GM19025 (cell line): ENCODE measurements around the gene ZNF618.

Experiments
- ATAC-seq: cut with Tn5 transposase; IDR thresholded peaks from one replicate; pipeline ENCODE4 v1.9.1; 2021; ENCODE audit warnings: mild to moderate bottlenecking, low read depth, moderate library complexity; ENCODE audit not compliant: unreplicated experiment

The ZNF618 gene

DNA sequence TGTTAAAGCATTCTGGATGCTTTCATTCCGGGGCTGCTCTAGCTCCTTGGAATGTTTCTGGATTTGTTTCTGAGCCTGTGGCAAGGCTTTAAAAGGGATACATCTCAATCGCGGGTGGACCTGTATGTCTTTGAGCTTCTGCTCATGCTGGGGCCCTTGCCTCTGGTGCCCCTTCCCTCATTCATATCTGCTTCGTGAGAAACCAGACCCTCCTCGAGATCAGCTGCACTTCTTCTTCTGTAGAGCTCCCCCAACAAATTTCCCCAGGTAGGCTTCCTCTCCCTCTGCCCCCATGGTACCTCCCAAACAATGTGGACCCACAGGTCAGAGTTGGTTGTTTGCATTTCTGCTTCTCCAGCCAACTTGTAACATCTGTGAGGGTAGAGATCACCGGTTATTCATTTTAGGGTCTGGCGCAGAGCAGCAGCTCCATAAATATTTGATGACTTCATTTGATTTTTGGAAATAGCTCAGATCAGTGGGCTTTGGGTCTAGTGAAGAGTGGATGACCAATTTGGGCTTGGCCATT, 6.6 kb downstream of the ZNF618 start:
- no peak for ATAC-seq

DNA sequence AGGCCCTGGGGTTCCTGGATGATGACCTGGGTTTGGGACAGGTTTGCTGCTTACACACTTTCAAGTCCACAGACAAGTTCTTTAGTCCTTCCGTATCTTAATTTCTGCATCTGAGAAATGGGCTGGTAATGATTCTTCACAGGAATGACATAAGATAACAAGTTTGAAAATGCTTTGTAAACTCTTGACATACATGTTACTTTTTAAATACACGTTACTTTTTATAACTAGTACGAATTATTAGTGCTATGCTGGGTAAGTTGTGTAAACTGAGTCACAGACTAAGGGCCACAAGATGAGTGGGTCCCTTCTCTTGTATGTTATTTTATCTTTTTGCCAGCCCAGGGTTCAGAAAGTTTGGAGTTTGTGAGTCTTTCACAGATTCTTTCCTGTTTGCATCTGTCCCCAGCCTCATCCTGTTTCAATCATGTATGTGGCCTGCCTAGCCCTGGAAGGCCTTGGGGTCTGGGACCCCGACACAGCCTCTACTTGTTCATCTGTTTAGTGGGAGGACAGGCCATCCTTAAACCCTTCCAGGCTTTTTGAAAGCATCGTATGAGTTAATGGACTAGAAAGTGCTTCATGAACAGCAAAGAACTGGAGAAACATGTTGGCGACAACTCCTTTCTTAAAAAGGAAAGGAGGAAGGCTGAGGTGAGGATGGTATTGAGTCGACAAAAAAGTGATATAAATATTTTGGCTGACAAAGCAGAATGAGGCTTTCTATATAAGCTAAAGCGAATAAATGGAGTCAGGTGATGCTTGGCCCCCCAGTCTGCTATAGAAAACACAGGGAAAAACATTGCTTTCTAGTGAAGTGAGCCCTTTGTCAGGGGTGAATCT, 9.3 kb downstream of the ZNF618 start:
- ATAC-seq: no peak

DNA sequence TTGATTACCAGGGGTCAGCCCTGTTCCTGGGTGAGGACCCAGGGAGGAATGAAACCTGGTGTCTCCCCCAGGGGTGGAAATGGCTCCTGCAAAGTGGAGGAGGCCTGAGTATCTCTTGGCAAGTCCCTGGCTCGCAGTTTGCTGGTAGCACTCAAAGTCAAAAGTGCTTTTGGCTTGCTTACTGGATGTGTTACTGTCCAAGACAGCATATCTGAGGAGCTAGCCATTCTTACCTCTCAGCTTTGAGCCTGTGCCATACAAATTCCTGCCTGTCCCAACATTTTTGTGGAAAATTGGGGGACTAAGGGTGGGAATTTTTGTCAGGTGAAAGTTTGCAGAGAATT, 9.9 kb downstream of the ZNF618 start:
- ATAC-seq: no peak

DNA sequence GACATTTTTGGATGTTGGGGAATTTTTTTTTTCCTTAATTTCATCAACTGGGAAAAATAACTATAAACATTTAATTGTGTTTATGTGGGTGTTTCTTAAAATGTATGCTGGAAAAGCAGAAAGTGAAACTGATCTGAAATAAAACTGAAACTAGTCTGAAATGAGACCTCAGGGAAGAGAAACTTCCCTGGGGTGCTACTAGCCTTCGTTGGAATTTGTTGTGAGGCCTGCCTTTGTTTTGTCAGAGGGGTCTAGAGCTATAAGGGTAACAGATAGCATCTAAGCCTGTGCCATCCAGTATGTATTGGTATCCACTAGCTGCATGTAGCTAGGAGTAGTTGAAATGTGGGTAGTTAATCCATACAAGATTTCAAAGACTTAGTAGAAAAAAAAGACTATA, 10.4 kb downstream of the ZNF618 start:
- ATAC-seq: no peak

DNA sequence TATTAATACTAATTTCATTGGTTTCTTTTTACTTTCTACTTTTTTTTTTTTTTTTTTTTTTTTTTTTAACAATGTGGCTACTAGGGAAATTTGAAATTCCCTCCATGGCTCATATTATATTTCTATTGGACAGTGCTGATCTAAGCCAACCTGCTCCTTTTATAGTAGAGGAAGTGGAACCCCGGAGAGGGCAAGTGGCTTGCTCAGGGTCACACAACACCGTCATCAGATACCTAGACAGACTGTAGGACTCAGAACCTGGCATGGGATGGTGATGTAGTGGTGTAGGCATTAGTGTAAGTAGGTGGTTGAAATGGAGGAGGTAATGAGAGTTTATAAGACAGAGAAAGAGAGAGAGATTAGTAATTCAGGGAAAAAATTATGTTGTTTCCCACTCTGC, 10.8 kb downstream of the ZNF618 start:
- no peak for ATAC-seq

DNA sequence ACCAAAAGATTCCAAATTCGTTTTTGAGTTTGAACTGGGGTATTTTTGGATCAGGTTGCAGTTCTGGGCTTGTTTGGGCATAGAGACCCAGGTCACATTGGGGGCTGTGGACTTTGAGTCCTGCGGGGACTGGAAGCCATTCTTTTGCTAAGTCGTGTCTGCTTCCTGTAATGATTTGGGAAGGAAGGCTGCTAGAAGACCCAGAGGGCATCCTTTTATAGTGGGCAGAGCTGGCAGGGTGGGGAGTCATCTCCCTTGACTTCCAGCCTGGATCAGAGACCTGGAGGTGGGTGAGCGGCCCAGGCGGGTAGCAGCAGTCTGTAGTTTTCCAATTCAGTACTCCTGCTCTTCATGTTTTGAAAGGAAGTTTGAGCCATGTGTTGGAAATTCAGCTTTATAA, 11.3 kb downstream of the ZNF618 start:
- ATAC-seq: no peak

DNA sequence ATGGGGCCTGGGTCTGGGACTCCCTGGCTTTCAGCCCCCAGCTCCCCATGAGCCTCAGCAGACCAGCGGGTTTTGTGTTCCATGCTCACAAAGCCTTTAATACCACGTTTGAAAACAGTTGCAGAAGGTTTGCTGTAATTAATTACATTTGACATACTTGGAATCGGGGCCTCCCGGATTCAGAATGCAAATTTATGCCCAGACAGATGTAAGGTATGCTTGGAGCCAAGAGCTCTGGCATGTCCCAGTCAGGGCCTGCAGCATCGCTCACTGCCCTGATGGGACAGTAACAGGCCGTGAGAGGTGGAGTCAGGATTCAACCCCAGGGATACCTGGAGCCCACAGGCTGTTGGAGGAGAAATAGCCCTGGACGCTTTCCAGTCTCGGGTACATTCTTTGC, 12.2 kb downstream of the ZNF618 start:
- ATAC-seq: no peak

DNA sequence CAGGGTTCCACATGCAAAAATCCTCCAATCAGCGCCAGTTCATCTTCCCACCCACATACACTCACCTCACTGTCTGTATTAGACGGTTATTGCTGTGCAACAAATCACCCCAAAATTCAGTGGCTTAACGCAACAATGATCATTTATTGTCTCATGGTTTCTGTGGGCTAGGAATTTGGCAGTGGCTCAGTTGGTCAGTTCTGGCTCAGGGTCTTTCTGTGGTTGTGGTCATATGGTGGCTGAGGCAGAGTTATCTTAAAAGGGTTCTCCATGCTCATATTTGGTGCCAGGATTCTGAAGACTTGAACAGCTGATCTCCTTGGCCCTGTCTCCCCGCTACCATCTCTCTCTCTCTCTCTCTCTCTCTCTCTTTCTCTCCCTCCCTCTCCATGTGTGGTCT, 12.9 kb downstream of the ZNF618 start:
- ATAC-seq: no peak

DNA sequence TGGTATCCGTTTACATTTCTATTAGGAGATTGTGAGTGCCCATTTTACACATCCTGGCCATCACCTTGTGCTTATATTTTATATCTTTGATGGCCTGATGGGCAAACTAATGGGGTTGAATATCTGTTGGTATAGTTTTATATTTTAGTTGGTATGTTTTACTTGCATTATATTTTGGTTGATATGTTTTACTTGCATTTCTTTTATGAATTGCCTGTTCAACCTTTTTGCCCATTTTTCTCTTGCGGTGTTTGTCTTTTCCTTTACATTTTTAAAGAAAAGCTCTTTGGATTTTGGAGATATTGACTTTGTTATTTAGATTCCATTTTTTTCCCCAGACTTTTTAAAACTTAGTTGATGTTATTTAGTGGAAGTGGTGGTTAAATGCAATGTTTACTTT, 14.6 kb downstream of the ZNF618 start:
- ATAC-seq: no peak

DNA sequence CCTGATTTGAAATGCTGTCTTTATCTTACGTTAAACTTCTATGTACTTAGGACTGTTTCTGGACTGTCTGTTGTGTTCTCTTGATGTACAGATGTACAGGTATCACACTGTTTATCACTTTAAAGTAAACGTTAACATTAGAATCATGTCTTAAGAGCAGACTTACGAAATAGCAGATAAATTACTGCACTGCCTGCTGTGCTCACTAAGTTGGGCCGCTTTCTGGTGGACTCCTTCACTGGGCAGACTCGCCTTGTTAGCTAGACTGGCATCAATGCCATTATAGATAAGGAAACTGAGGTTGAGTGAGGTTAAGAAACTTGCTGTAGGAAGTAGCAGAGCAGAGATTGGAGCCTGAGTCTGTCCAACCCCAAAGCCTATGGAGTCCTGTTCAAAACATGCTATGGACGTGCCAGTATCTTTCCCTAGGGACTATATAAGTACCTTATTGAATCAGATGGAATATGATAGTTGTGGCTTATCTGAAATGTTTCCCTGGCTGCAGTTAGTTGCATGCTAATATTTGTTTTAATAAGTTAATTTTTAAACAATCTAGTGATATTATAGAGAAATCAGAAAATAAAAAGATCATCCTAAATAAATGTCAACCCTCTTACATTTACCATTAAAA, 16.9 kb downstream of the ZNF618 start:
- ATAC-seq: no peak

DNA sequence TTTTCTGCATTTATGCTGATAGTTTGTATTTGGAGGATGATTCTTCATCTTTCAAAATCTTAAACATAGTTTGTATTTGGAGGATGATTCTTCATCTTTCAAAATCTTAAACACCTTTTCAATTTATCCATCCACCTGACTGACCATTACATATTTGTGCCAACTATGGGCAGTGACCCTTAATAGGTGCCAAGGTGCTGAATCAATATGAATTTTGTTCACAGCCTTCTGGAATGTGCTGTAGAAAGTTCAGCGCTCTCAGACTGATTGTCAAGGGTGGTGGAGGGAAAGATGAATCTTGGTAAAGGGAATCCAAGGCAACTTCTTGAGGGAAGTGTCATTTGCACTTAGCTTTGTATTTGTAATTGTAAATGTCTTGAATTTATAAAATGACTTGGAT, 18.1 kb downstream of the ZNF618 start:
- ATAC-seq: no peak

DNA sequence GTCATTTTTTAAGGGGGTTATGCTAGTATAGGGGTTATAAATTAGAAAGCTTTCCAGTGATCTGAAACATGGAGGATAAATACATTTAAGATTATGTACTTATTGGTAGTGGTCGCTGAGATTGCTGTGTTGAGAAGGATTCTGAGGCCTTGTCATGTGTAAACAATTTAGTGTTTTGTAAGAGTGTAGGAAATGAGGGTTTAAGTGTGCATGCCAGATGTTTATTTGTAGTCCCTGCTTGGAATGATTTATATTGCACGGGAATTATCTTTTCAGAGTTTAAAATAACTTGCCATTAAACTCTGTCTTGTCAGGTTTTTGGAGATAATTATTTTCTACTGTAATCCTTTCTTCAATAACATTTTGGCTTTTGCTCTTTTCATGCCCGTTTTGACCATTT, 19.4 kb downstream of the ZNF618 start:
- ATAC-seq: no peak

DNA sequence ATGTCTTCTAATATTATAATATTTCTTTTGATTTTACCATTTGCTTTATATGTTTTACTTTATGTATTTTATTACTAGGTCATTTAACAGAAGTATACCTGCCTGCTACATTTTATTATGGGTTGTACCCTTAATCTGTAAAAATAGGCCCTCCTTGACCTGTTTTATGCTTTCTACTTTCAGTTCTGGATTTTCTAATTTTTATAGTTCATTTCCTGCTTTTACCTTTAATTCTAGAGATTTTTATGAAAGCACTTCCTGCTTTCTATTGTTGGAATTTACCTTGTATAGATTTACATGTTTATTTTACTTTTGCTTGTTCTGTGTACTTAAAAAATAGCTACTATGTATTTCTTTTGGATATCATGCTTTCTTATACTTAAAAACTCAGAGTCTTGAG, 20.6 kb downstream of the ZNF618 start:
- no peak for ATAC-seq

DNA sequence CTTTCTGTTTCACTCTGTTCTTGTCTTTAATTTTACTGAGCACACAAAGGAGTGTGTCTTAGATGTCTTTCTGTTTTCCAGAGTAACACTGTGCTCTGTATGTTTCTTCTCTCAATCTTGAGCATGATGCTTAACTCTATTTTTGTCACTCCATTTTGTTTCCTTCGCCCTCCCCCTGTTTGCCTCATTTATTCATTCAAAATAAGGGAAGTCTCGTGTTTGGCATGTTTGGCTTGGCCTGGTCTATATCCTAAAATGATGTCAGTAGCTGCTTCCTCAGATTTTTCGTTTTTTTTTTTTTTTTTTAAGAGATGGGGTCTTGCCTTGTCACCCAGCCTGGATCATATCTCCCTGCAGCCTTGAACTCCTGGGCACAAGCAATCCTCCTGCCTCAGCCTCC, 22.0 kb downstream of the ZNF618 start:
- no peak for ATAC-seq

DNA sequence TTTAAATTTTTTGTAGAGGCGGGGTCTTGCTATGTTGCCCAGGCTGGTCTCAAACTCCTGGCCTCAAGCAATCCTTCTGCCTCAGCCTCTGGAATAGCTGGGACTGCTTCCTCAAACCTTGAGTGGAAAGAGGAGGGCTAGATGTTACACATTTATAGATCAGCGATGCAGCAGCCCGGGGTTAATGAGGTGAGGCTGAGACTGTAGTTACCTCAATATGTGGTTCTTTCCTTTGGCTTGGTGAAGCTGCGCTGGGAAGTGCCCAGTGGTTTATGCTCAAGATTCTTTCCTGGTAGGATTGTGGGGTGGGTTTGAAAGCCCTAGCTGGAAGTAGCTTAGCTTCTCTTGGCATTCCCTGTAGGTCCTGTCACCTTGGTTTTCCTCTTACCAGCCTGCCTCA, 22.5 kb downstream of the ZNF618 start:
- no peak for ATAC-seq

DNA sequence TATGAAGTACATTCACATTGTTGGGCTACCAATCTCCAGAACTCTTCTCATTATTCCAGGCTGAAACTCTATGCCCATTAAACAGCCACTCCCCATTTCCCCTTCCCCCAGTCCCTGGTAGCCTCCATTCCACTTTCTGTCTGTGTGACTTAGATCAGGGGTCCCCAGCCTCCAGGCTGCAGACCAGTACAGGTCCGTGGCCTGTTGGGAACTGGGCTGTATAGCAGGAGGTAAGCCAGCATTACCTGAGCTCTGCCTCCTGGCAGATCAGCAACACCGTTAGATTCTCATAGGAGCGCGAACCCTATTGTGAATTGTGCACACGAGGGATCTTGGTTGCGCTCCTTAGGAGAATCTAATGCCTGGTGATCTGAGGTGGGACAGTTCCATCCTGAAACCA, 23.1 kb downstream of the ZNF618 start:
- no peak for ATAC-seq

DNA sequence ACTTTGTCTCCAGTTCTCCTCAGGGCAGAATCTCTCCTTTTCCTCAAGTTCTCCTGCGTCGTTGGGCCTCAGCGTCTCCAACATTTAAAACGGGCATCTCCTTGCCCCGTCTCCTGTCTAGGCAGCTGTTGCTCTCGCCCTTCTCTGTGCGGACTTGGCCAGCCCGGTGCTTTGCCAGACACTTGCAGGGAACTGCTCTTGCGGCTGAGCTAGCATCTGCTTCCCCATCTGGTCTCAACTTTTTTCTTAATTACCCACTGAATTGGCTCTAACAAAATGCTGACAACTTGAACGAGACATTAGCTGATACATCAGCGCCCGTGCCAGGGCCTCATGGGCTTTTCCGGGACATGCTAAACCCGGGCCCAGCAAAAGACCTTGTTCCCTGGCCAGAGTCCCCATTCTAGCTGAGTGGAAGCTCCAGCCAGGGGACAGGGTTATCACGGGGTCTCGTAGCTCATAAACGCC, 25.1 kb downstream of the ZNF618 start:
- no peak for ATAC-seq

DNA sequence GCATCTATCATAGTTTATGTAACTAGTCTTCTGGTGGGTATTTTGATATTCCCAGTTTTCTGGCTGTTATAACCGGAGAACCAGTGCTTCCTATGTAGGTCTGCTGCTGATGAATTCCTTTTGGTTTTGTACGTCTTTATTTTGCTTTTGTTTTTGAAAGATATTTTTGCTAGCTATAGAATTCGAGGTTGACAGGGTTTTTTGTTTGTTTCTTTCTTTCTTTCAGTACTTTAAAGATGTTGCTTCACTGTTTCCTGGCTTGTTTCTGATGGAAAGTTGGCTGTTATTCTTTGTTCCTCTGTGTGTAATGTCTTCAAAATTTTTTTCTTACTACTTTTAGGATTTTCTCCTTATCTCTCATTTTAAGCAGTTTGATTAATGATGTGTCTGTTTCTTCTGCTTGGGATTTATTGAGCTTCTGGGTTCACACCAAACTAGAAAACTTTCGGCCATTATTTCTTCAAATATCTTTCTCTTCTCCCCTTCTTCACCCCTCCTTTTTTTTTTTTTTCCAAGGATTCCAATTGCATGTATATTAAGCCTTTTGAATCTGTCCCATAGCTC, 27.5 kb downstream of the ZNF618 start:
- no peak for ATAC-seq

DNA sequence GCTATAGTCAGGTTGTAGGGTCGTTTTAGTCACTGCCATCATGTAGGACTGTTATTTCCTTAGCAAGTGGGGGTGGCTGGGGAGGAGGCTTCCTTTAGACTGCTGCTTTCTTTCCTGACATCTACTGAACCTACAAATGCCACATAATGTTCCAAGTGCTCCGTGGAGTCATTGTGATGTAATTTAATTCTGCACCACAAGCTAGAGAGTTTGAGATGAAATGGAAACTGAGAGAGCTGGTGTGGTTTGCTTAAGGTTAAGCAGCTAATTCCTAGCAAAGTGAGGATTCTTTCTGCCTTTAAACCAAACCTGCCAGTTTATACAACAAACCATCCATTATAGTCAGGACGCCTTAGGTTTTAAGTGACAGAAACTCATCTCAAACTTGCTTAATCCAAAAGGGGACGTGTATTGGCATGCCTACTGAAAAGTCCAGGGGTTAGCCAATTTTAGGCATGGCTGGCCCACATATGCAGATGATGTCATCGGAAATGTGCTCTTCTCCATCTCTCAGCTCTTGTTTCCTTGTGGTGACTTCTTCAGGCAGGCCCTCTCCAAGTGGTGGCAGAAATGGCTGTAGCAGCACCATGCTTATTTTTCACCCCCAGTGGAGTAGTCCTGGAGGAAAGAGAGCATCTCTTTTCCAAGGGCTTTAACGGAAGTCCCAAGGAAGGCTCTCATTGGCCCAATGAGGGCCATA, 30.5 kb downstream of the ZNF618 start:
- ATAC-seq: no peak

DNA sequence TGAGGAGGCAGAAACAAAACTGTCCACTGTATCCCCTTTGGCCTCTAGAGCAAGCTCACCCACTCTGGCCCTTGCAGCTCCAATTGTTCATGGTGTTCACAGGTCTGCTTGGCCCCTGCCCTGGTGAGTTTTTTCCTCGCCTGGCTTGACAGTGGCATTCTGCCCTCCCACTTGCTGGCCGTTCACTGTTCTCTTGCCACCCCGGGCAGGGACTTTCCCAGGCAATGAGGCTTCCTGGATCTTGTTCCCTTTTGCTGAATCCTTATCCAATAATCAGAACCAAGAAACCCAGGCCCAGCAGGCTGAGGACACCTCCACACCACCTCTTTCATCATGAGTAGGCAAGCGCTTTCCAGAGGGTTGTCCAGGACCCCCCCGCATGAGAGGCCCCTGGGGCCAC, 31.2 kb downstream of the ZNF618 start:
- no peak for ATAC-seq

DNA sequence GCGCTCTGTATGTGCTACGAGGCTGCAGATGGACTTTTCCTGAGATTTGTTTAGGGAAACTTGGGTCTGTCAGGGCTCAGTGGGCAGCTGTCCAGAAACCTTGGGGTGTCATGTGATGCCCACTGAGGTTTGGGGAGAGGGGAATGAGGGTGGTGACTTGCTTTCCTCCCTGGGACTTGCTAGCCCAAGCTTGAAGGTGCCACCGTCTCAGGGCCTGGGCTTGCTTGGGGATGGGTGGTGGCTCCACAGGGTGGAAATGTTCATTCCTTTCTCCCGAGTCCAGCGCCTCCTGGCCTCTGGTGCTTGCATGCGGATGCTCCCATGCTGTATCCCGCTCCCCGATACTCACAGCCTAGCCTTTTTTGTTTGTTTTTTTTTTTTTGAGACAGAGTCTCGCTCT, 33.3 kb downstream of the ZNF618 start:
- ATAC-seq: no peak
